ENCODE data around the gene MEP1B. TPM values are rescaled to one million over a fixed set of nuclear protein-coding genes. Genes with fewer than 3 reads are reported as not detected.

The MEP1B gene
- not detected in 2 replicates for total RNA-seq

- Histone ChIP-seq H3K36me3 (ENCODE audit: control insufficient read depth, insufficient read depth, low read length) (no peaks in the 10 kb centered on the region), H3K27me3 (ENCODE audit: control insufficient read depth, insufficient read depth, low read length) (no peaks in the 10 kb centered on the region), H3K4me3 (ENCODE audit: low read depth, low read length) (no peak within 1 kb of the TSS)
- TF ChIP-seq CTCF (IDR thresholded peaks at IDR 0.05; ENCODE audit: insufficient read depth, low read length, poor library complexity, severe bottlenecking) = no peak
- DNase-seq (ENCODE audit: low read depth) = no peak
These were observed at the start of gene MEP1B for GRCh38 chr18:32189790-32190189. MEP1B (plus strand) TSS chr18:32190039; CDS start chr18:32190071, 32 bp downstream.

- no peaks in the 10 kb centered on the region for H3K36me3 ChIP-seq (ENCODE audit: control insufficient read depth, insufficient read depth, low read length)
- H3K4me3 ChIP-seq (ENCODE audit: low read depth, low read length) = no peak overlapping the region
- no peak for TF ChIP-seq CTCF (IDR thresholded peaks at IDR 0.05; ENCODE audit: insufficient read depth, low read length, poor library complexity, severe bottlenecking)
- H3K27me3 ChIP-seq (ENCODE audit: control insufficient read depth, insufficient read depth, low read length) = no peaks in the 10 kb centered on the region
- DNase-seq (ENCODE audit: low read depth) = no peak
These were observed 41.5 kb upstream of the MEP1B start for GRCh38 chr18:32148185-32148870.

GRCh38 chr18:32152705-32153448, 37.0 kb upstream of the MEP1B start:
- H3K36me3 ChIP-seq (ENCODE audit: control insufficient read depth, insufficient read depth, low read length) = no peaks in the 10 kb centered on the region
- DNase-seq (ENCODE audit: low read depth) = no peak
- H3K4me3 ChIP-seq (ENCODE audit: low read depth, low read length) = no peak overlapping the region
- no peak for TF ChIP-seq CTCF (IDR thresholded peaks at IDR 0.05; ENCODE audit: insufficient read depth, low read length, poor library complexity, severe bottlenecking)
- no peaks in the 10 kb centered on the region for H3K27me3 ChIP-seq (ENCODE audit: control insufficient read depth, insufficient read depth, low read length)

- no peak for TF ChIP-seq CTCF (IDR thresholded peaks at IDR 0.05; ENCODE audit: insufficient read depth, low read length, poor library complexity, severe bottlenecking)
- no peak overlapping the region for H3K4me3 ChIP-seq (ENCODE audit: low read depth, low read length)
These were observed 33.0 kb upstream of the MEP1B start for GRCh38 chr18:32156855-32157254.

GRCh38 chr18:32157580-32157979, 32.3 kb upstream of the MEP1B start:
- Histone ChIP-seq H3K27me3 (ENCODE audit: control insufficient read depth, insufficient read depth, low read length) (no peaks in the 10 kb centered on the region), H3K36me3 (ENCODE audit: control insufficient read depth, insufficient read depth, low read length) (no peaks in the 10 kb centered on the region), H3K4me3 (ENCODE audit: low read depth, low read length) (no peak overlapping the region)
- TF ChIP-seq CTCF (IDR thresholded peaks at IDR 0.05; ENCODE audit: insufficient read depth, low read length, poor library complexity, severe bottlenecking) = no peak
- no peak for DNase-seq (ENCODE audit: low read depth)

More at GRCh38 chr18:32156855-32157254, 33.0 kb upstream of the MEP1B start:
- H3K27me3 ChIP-seq (ENCODE audit: control insufficient read depth, insufficient read depth, low read length) = no peaks in the 10 kb centered on the region
- no peaks in the 10 kb centered on the region for H3K36me3 ChIP-seq (ENCODE audit: control insufficient read depth, insufficient read depth, low read length)
- no peak for DNase-seq (ENCODE audit: low read depth)
